K562 (cell line): ENCODE results near the gene PRDX2. TPM values are rescaled to one million over a fixed set of nuclear protein-coding genes. Genes with fewer than 3 reads are reported as not detected.

Source experiments
- C11orf30 ChIP-seq: fragments of 450-650 bp; IDR thresholded peaks from 2 replicates; pipeline ENCODE4 v1.6.1; 2016; ENCODE audit warnings: low read depth, mild to moderate bottlenecking
- ELK3 ChIP-seq: fragments of 450-650 bp; formaldehyde crosslinking; IDR thresholded peaks from 2 replicates; pipeline ENCODE4 v1.4.0; 2020; ENCODE audit warnings: mild to moderate bottlenecking
- GATAD2B ChIP-seq: fragments of 450-650 bp; IDR thresholded peaks from 2 replicates; pipeline ENCODE4 v1.6.1; 2017; ENCODE audit warnings: mild to moderate bottlenecking, borderline replicate concordance
- HBP1 ChIP-seq: fragments of 450-650 bp; formaldehyde crosslinking; IDR thresholded peaks from 2 replicates; pipeline ENCODE4 v1.4.0; 2022; ENCODE audit warnings: missing genetic modification characterization
- KLF1 ChIP-seq: fragments of 450-650 bp; IDR thresholded peaks from 2 replicates; pipeline ENCODE4 v1.6.1; 2016; ENCODE audit warnings: missing genetic modification characterization, missing compliant biosample characterization
- MAFK ChIP-seq: IDR thresholded peaks from 2 replicates; pipeline ENCODE4 v1.6.1; 2011; ENCODE audit warnings: low read length, improper control_type of control experiment
- NFIC ChIP-seq: fragments of 450-650 bp; IDR thresholded peaks from 2 replicates; pipeline ENCODE4 v1.6.1; 2017; ENCODE audit warnings: mild to moderate bottlenecking, inconsistent platforms
- PBX2 ChIP-seq, 2 experiments: IDR thresholded peaks in 1 of 2; conservative IDR thresholded peaks in 1 of 2; 2 replicates each; pipeline ENCODE4 v1.6.1; 2016; ENCODE audit warnings: low read depth in 2 of 2, mild to moderate bottlenecking in 1 of 2, missing compliant biosample characterization in 1 of 2, missing genetic modification characterization in 1 of 2, moderate library complexity in 1 of 2
- POLR2H ChIP-seq: IDR thresholded peaks from 2 replicates; pipeline ENCODE4 v1.6.1; 2016; ENCODE audit warnings: missing genetic modification characterization, low read depth, mild to moderate bottlenecking, control low read depth, missing compliant biosample characterization, moderate library complexity
- SETDB1 ChIP-seq: IDR thresholded peaks from one replicate; pipeline ENCODE4 v1.6.1; 2012; ENCODE audit warnings: low read length, control low read depth, inconsistent platforms
- TAF7 ChIP-seq: fragments of 450-650 bp; IDR thresholded peaks from 2 replicates; pipeline ENCODE4 v1.6.1; 2016; ENCODE audit warnings: missing genetic modification characterization, missing compliant biosample characterization
- TOE1 ChIP-seq, 2 experiments: fragments of 450-650 bp in 1 of 2; sonication (generic) in 1 of 2; formaldehyde crosslinking in 1 of 2; IDR thresholded peaks; 2 replicates each; pipeline versions ENCODE4 v1.7.1 to v1.8.0; 2016 to 2022; ENCODE audit warnings: borderline replicate concordance in 2 of 2, mild to moderate bottlenecking in 2 of 2, antibody characterized with exemption in 1 of 2, inconsistent platforms in 1 of 2, low read depth in 1 of 2, missing genetic modification reagents in 1 of 2, moderate library complexity in 1 of 2
- ZNF277 ChIP-seq: fragments of 250-450 bp; sonication (Bioruptor Pico); IDR thresholded peaks from 2 replicates; pipeline ENCODE4 v1.8.0; 2022; ENCODE audit warnings: inconsistent platforms, mild to moderate bottlenecking, moderate library complexity, borderline replicate concordance
- ZNF398 ChIP-seq: fragments of 250-450 bp; sonication (Bioruptor Pico); IDR thresholded peaks from 2 replicates; pipeline ENCODE4 v1.8.0; 2021; ENCODE audit warnings: moderate library complexity, mild to moderate bottlenecking, inconsistent platforms
- polyA plus RNA-seq, 8 experiments: library from polyadenylated mRNA; depleted of rRNA in 4 of 8; stranded (reverse) in 5 of 8; unstranded in 3 of 8; fragments of >200 nt; fragmentation: Nextera tagmentation in 2 of 8; fragmentation: Illumina TruSeq in 1 of 8; extraction: Ambion mirVana in 2 of 8; extraction: Trizol in 1 of 8; gene quantifications; 2 replicates each; pipeline versions ENCODE4 v1.2.1 to v1.2.3, GENCODE V29; 2011 to 2014; ENCODE audit warnings: inconsistent platforms in 1 of 8, missing spikeins in 1 of 8
- total RNA-seq, 7 experiments: library from RNA; depleted of rRNA in 6 of 7; stranded (reverse); fragments of >200 nt in 6 of 7; fragmentation: Illumina TruSeq in 2 of 7; extraction: Trizol in 2 of 7; gene quantifications; 2 replicates each; pipeline versions ENCODE4 v1.2.1 to v1.2.3, GENCODE V29; 2011 to 2021; ENCODE audit warnings: low replicate concordance in 1 of 7
- TF ChIP-seq, protein P1 (sequence below): IDR thresholded peaks from 2 replicates; pipeline ENCODE4 v1.6.1; 2012; ENCODE audit warnings: low read depth, low read length, improper control_type of control experiment, borderline replicate concordance

Gene PRDX2
- total and polyA plus RNA-seq, 9 of the 15 experiments (the other 6 are each of a cell fraction or from before 2014, with no cell fraction given): 206 to 1,183 (median 415) TPM

DNA sequence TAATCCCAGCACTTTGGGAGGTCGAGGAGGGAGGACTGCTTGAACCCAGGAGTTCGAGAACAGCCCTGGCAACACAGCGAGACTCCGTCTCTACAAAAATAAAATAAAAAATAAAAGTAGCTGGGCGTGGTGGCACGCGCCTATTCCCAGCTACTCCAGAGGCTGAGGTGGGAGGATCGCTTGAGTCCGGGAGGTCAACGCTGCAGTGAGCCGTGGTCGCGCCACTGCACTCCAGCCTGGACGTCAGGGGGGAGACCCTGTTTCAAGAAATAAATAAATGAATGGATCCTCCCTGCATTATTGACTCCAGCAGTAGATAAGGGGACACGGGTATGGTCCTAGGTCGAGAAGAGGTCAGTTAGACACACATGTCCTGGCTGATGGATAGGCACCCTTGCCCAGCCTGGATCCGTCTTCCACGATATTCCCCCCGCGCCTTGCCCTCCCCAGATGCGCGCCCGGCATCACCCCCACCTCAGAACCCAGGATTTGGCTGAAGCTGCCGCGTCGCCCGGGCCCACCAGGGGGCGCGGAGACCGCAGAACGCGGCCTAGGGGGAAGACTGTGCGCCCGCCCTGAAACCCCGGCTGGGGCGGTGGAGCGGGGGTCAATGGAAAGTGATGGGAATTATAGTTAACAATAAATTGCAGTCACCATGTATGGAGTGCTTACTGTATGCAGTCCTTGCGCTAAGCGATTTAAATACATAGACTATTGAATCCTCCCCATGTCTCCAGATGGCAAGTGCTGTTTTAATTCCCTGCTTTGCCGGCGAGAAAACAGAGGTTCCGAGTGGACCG lies 24.2 kb downstream of the PRDX2 start (continued):
- TF ChIP-seq HBP1 (CRISPR knock-in tag) (no peak), GATAD2B (peak; percentile 72; the same call in 1 of the 2 replicates), TAF7 (tag) (no peak), KLF1 (tag) (no peak), MAFK (no peak), POLR2H (tag) (no peak), PBX2 (CRISPR knock-in tag; IDR thresholded peaks at IDR 0.05; ENCODE audit: low read depth) (no peak), PBX2 (tag; conservative IDR thresholded peaks at IDR 0.05; ENCODE audit: low read depth) (no peak), C11orf30 (no peak), ELK3 (CRISPR knock-in tag) (no peak), NFIC (no peak), TOE1 (IDR thresholded peaks at IDR 0.05; ENCODE audit: borderline replicate concordance) (0 out of 2 replicates have a peak, but pooled peaks have one; percentile 36), TOE1 (CRISPR knock-in tag; IDR thresholded peaks at IDR 0.05; ENCODE audit: borderline replicate concordance, low read depth) (no peak), ZNF398 (no peak), SETDB1 (no peak), ZNF277 (CRISPR knock-in tag) (no peak)
- TF ChIP-seq, protein P1, sequence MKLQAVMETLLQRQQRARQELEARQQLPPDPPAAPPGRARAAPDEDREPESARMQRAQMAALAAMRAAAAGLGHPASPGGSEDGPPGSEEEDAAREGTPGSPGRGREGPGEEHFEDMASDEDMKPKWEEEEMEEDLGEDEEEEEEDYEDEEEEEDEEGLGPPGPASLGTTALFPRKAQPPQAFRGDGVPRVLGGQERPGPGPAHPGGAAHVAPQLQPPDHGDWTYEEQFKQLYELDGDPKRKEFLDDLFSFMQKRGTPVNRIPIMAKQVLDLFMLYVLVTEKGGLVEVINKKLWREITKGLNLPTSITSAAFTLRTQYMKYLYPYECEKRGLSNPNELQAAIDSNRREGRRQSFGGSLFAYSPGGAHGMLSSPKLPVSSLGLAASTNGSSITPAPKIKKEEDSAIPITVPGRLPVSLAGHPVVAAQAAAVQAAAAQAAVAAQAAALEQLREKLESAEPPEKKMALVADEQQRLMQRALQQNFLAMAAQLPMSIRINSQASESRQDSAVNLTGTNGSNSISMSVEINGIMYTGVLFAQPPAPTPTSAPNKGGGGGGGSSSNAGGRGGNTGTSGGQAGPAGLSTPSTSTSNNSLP: no peak
